GM12878 (cell line): ENCODE data around the gene LPAR5. TPM values are rescaled to one million over a fixed set of nuclear protein-coding genes. Genes with fewer than 3 reads are reported as not detected.

Experiments
- ATAC-seq: fragments of 200-7000 bp; cut with Tn5 transposase; 3 replicates; pipeline ENCODE4 v1.9.1; 2020; ENCODE audit warnings: mild to moderate bottlenecking, moderate library complexity
- BruUV-seq: library from RNA; stranded (reverse); fragments of 400-500 nt; replicated peaks from 2 replicates; lab custom pipeline; 2021; lab: Mats Ljungman, UMichigan
- CTCF ChIA-PET: fragments of 300-600 bp; sonication (Branson Sonifier 250); formaldehyde crosslinking; extraction: SDS; loops from one replicate; lab custom pipeline; 2021; ENCODE audit warnings: inconsistent platforms; lab: Yijun Ruan, JAX
- POLR2A ChIA-PET: fragments of 350-600 bp; formaldehyde crosslinking; extraction: SDS; loops from one replicate; lab custom pipeline; 2021; ENCODE audit warnings: inconsistent platforms; lab: Charles Lee
- RAD21 ChIA-PET: fragments of 300-600 bp; sonication (Branson Sonifier 250); formaldehyde crosslinking; loops from one replicate; lab custom pipeline; 2023; ENCODE audit warnings: antibody characterized with exemption; ENCODE audit not compliant: unreplicated experiment; lab: Charles Lee
- SMC1A ChIA-PET: fragments of 300-600 bp; sonication (Branson Sonifier 250); formaldehyde crosslinking; loops from one replicate; lab custom pipeline; 2023; ENCODE audit not compliant: unreplicated experiment, uncharacterized antibody; lab: Charles Lee
- DNase-seq: peaks from one replicate; pipeline ENCODE4 v3.0.0-alpha.2; 2011; ENCODE audit warnings: low read depth, low spot score
- FAIRE-seq: peaks from 3 replicates; lab custom pipeline; 2011; peaks lifted over from hg19 to GRCh38; lab: Jason Lieb, UNC
- H2AFZ ChIP-seq: 2 replicates; pipeline ENCODE4 v1.6.0; 2011; ENCODE audit warnings: low read depth, low read length, control low read depth; ENCODE audit not compliant: control insufficient read depth
- H3K27ac ChIP-seq: 2 replicates; pipeline ENCODE4 v1.5.1; 2011; ENCODE audit warnings: control low read depth; ENCODE audit not compliant: control insufficient read depth, insufficient read depth
- H3K27me3 ChIP-seq, 2 experiments: replicated peaks in 1 of 2; 2 replicates each; pipeline versions ENCODE4 v1.6.0 to v1.6.1; 2011; ENCODE audit warnings: low read length in 1 of 2; ENCODE audit not compliant: control insufficient read depth in 2 of 2, insufficient read depth in 2 of 2
- H3K36me3 ChIP-seq, 2 experiments: 2 replicates each; pipeline ENCODE4 v1.5.1; 2011; ENCODE audit warnings: low read length in 1 of 2; ENCODE audit not compliant: control insufficient read depth in 2 of 2, insufficient read depth in 2 of 2
- H3K4me1 ChIP-seq: 2 replicates; pipeline ENCODE4 v1.6.1; 2011; ENCODE audit warnings: mild to moderate bottlenecking, low read length, moderate library complexity, mixed read lengths; ENCODE audit not compliant: control insufficient read depth, insufficient read depth
- H3K4me2 ChIP-seq: 2 replicates; pipeline ENCODE4 v1.6.0; 2011; ENCODE audit warnings: control low read depth; ENCODE audit not compliant: control insufficient read depth, insufficient read depth
- H3K4me3 ChIP-seq: fragments of 200-600 bp; sonication (generic); 2 replicates; pipeline ENCODE4 v1.5.1; 2016
- H3K79me2 ChIP-seq: 2 replicates; pipeline ENCODE4 v1.6.0; 2011; ENCODE audit warnings: low read length; ENCODE audit not compliant: control insufficient read depth, insufficient read depth
- H3K9ac ChIP-seq: 2 replicates; pipeline ENCODE4 v1.8.0; 2011; ENCODE audit warnings: low read length, control low read depth, mixed read lengths; ENCODE audit not compliant: control insufficient read depth, insufficient read depth
- H3K9me3 ChIP-seq: replicated peaks from 3 replicates; pipeline ENCODE4 v1.5.1; 2011; ENCODE audit warnings: mild to moderate bottlenecking, low read length; ENCODE audit not compliant: control insufficient read depth, insufficient read depth
- H4K20me1 ChIP-seq: 2 replicates; pipeline ENCODE4 v1.6.0; 2011; ENCODE audit not compliant: control insufficient read depth, insufficient read depth
- ATF2 ChIP-seq: IDR thresholded peaks from 2 replicates; pipeline ENCODE4 v1.6.1; 2012; ENCODE audit warnings: low read length, inconsistent platforms
- BACH1 ChIP-seq: fragments of 450-650 bp; IDR thresholded peaks from 2 replicates; pipeline ENCODE4 v1.6.1; 2017; ENCODE audit warnings: mild to moderate bottlenecking, borderline replicate concordance
- BRCA1 ChIP-seq: IDR thresholded peaks from 2 replicates; pipeline ENCODE4 v1.6.1; 2011; ENCODE audit warnings: low read depth, low read length, improper control_type of control experiment
- CEBPZ ChIP-seq: fragments of 150-350 bp; IDR thresholded peaks from 2 replicates; pipeline ENCODE4 v1.6.1; 2016; ENCODE audit warnings: low read depth, low read length
- HDGF ChIP-seq: fragments of 450-650 bp; IDR thresholded peaks from 2 replicates; pipeline ENCODE4 v1.6.1; 2016; ENCODE audit warnings: antibody characterized with exemption
- LARP7 ChIP-seq: fragments of 450-650 bp; IDR thresholded peaks from 2 replicates; pipeline ENCODE4 v1.6.1; 2017; ENCODE audit warnings: mild to moderate bottlenecking
- NFXL1 ChIP-seq: fragments of 450-650 bp; IDR thresholded peaks from 2 replicates; pipeline ENCODE4 v1.6.1; 2017; ENCODE audit warnings: antibody characterized with exemption, mild to moderate bottlenecking, borderline replicate concordance
- NFYB ChIP-seq: IDR thresholded peaks from 2 replicates; pipeline ENCODE4 v1.6.1; 2011; ENCODE audit warnings: low read depth, mild to moderate bottlenecking, low read length, improper control_type of control experiment, moderate library complexity; ENCODE audit not compliant: insufficient read depth
- PBX3 ChIP-seq: IDR thresholded peaks from 2 replicates; pipeline ENCODE4 v1.6.1; 2011; ENCODE audit warnings: mild to moderate bottlenecking, low read depth, low read length, moderate library complexity; ENCODE audit not compliant: insufficient replicate concordance
- PRDM15 ChIP-seq: fragments of 450-650 bp; formaldehyde crosslinking; IDR thresholded peaks from 2 replicates; pipeline ENCODE4 v1.4.0; 2020; ENCODE audit warnings: mild to moderate bottlenecking, moderate library complexity
- SREBF2 ChIP-seq: IDR thresholded peaks from 2 replicates; pipeline ENCODE4 v1.6.1; 2012; ENCODE audit warnings: mild to moderate bottlenecking, low read length
- SUPT20H ChIP-seq: IDR thresholded peaks from 2 replicates; pipeline ENCODE4 v1.6.1; 2011; ENCODE audit warnings: low read depth, mild to moderate bottlenecking, low read length, moderate library complexity, borderline replicate concordance; ENCODE audit not compliant: control insufficient read depth
- TCF3 ChIP-seq: IDR thresholded peaks from 2 replicates; pipeline ENCODE4 v1.6.1; 2012; ENCODE audit warnings: low read depth, mild to moderate bottlenecking, low read length, borderline replicate concordance; ENCODE audit not compliant: insufficient read depth
- WGBS: methylation state at CpG from one replicate; pipeline ENCODE4 v1.1.6; 2016; ENCODE audit warnings: low lambda C conversion rate; ENCODE audit not compliant: insufficient replicate concordance, insufficient coverage; ENCODE audit errors: missing lambda C conversion rate; 5-methylcytosine and 5-hydroxymethylcytosine counted together
- in situ Hi-C: fragments of 300-500 bp; cut with MboI; formaldehyde crosslinking; loops from 9 replicates; pipeline ENCODE4 v1.14.3; 2018; ENCODE audit warnings: mixed read lengths
- intact Hi-C: fragments of 100-400 bp; cut with micrococcal nuclease; formaldehyde crosslinking; loops from one replicate; pipeline ENCODE4 v1.14.2; 2022; ENCODE audit not compliant: unreplicated experiment
- polyA plus RNA-seq, 11 experiments: library from polyadenylated mRNA; depleted of rRNA in 4 of 11; unstranded in 6 of 11; stranded (reverse) in 5 of 11; fragments of >200 nt; fragmentation: Nextera tagmentation in 4 of 11; fragmentation: Illumina TruSeq in 1 of 11; extraction: Ambion mirVana in 4 of 11; extraction: Trizol in 1 of 11; gene quantifications; 1 replicate in 1 of 11; 2 replicates in 10 of 11; pipeline versions ENCODE4 v1.2.1 to v1.2.3, GENCODE V29; 2011 to 2016; ENCODE audit warnings: inconsistent platforms in 2 of 11, missing spikeins in 2 of 11, low read depth in 1 of 11
- total RNA-seq, 4 experiments: library from RNA; depleted of rRNA in 3 of 4; stranded (reverse); fragments of >200 nt in 3 of 4; fragmentation: Illumina TruSeq in 1 of 4; extraction: Trizol in 1 of 4; gene quantifications; 2 replicates each; pipeline versions ENCODE4 v1.2.1 to v1.2.3, GENCODE V29; 2013 to 2021

Gene LPAR5
- total and polyA plus RNA-seq, 10 of the 15 experiments (the other 5 are each of a cell fraction or from before 2014, with no cell fraction given), result 1.3 to 7.9 (median 5.3) TPM

GRCh38 chr12:6676962-6677361 is 41.2 kb upstream of the LPAR5 start:
- Histone ChIP-seq H3K36me3 (peaks cover 32 to 54% of the 10 kb centered on the region in 2 experiments), H2AFZ (no peak overlapping the region), H4K20me1 (no peaks in the 10 kb centered on the region), H3K4me2 (no peak overlapping the region), H3K4me3 (no peak overlapping the region), H3K4me1 (no peaks in the 10 kb centered on the region), H3K27ac (no peak overlapping the region), H3K9ac (no peak overlapping the region), H3K9me3 (no peaks in the 10 kb centered on the region), H3K27me3 (no peaks in the 10 kb centered on the region), H3K79me2 (peaks cover 13% of the 10 kb centered on the region)
- DNase-seq (no peak), ATAC-seq (no peak), FAIRE-seq (no peak)
- in situ Hi-C loops, result no loop called here
- RAD21 ChIA-PET, result no interaction called here
- no TSS peak for BruUV-seq
- POLR2A ChIA-PET, result no interaction called here
- WGBS, result 96% methylated on average over 5 of the region's 5 CpGs
- intact Hi-C loops, result no loop called here
- CTCF ChIA-PET, result interaction anchor here (1.4 kb wide), 1 partner anchor 19 kb away, joined by 4 read pairs; no protein-coding TSS in a partner anchor
- SMC1A ChIA-PET, result no interaction called here
- no peak for TF ChIP-seq PBX3
- TF ChIP-seq SUPT20H, result no peak
- no peak for TF ChIP-seq PRDM15 (CRISPR knock-in tag)
- TF ChIP-seq CEBPZ, result no peak
- TF ChIP-seq SREBF2, result no peak
- no peak for TF ChIP-seq NFYB
- TF ChIP-seq ATF2, result no peak
- no peak for TF ChIP-seq HDGF
- no peak for TF ChIP-seq NFXL1
- TF ChIP-seq BACH1, result no peak
- TF ChIP-seq TCF3, result no peak
- TF ChIP-seq LARP7, result no peak
- no peak for TF ChIP-seq BRCA1
